ENCODE data around the gene FILIP1.

Gene FILIP1

GRCh38 chr6:75377386-75377785 lies 116.2 kb downstream of the FILIP1 start:
- DNase-seq, result no peak

GRCh38 chr6:75376347-75377024 lies 117.1 kb downstream of the FILIP1 start:
- no peak for DNase-seq

DNA sequence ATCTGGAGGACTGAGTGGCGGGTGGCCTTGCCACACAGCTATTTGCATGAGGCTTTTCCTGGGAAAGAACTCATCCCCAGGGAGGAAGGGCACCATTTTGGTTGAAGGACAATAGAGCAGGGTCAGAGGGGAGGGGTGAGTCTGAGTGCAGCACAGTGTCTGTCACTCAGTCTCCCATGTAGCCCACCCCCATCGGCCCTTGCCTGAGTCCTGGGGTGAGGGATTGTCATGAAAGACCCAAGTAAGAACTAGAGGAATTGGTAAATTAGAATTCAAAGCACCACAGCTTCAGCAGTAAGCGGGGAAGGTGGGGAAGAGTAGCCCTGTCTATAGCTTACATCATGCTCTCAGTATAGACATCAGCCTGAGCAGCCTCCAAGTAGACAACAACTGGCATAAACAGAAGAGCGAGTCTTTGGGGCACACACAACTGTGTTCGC lies 118.6 kb downstream of the FILIP1 start:
- no peak for DNase-seq

GRCh38 chr6:75372884-75373283 lies 120.7 kb downstream of the FILIP1 start:
- DNase-seq, result no peak

DNA sequence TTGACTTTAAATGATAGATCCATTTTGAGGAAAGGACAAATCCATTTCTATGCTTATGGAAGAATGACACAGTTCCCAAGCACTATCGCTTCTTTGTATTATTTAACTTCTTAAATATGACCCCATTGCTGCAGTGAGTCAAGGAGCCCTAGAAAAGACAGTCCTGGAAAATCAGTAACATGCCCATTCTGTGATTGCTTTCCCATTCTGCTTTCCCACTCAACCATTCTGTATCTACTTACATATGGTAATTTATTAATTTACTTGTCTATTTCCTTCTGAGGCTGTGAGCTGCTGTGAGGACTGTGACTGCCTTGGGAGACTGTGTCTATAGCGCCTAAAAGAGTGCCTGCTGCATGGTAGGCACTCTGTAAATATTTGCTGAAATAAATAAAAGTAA lies 123.6 kb downstream of the FILIP1 start:
- no peak for DNase-seq

DNA sequence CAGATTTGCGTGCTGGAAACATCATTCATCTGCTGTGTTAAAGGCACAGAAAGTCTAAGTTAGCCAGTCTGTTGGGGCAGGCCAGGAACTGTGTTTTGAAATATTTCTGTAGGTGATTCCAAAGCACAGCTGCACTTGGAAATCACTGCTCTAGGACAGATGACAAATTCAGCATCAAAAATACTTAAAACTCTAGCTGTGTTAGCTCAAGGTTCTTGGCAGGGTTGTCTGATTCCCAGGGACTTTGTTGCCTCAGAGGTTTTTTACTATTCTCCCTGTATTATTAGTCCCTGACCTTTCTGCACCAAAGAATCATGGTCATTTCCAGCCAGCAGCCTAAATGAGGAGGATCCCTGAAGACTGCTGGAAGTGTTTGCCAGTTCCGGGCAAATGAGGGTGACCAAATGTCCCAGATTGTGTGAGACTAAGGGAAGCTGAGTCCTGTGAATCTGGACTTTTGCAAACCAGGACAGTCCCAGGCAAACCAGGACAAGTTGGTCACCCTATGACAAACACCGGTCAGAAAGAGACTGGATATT lies 124.7 kb downstream of the FILIP1 start:
- DNase-seq, result no peak

- DNase-seq, result no peak
Observed at GRCh38 chr6:75368151-75368779, 125.3 kb downstream of the FILIP1 start.

DNA sequence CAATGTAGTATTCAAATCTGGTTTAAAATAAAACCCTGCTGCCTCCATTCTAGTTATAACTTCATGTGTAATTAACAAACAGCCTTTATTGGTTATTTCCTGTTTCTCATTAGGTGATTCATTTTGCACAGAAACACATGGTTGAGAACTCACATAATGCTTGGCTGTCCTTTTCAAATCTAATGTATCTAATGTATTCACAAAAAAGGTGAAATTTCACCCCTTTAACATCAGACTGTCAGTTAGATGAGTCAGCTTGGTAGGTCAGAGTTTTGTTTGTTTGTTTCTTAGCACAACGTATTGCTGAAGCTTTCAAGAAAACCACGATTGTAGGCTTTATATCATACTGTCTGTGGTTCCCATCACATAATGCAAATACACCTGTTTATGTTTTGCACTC lies 130.3 kb downstream of the FILIP1 start:
- DNase-seq, result no peak

- DNase-seq, result no peak
Observed at GRCh38 chr6:75353644-75354043, 140.0 kb downstream of the FILIP1 start.

DNA sequence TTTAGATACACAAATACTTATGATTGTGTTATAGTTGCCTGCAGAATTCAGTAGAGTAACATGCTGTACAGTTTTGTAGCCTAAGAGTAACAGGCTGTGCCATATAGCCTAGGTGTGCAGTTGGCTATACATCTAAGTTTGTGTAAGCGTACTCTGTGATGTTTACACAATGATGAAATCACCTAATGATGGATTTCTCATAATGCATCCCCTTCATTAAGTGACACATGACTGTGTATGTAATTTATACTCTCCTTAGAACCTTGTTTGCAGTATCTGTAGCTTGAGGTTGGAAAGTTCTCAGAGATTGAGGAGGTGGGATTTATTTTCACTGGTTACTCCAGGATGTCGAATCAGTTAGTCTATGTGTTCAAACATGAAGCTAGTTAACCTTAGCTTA lies 142.0 kb downstream of the FILIP1 start:
- DNase-seq, result peak; percentile 15

DNA sequence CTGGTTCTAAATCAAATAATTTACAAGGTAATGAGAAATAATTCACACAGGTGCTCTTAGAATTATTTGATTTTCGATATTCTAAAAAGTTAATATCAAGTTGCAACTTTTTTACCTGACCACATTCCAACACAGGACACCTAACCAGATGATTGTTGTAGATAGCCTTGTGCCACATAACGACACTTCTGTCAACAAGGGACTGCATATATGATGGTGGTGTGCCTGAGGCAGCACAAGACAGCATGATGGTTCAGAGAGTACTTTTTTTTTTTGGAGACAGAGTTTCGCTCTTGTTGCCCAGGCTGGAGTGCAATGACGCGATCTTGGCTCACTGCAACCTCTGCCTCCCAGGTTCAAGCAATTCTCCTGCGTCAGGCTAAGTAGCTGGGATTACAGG lies 142.8 kb downstream of the FILIP1 start:
- no peak for DNase-seq

GRCh38 chr6:75350156-75350555 lies 143.4 kb downstream of the FILIP1 start:
- DNase-seq, result no peak

- no peak for DNase-seq
Observed at GRCh38 chr6:75349262-75349984, 144.2 kb downstream of the FILIP1 start.

- DNase-seq, result no peak
Observed at GRCh38 chr6:75348882-75349261, 144.7 kb downstream of the FILIP1 start.

DNA sequence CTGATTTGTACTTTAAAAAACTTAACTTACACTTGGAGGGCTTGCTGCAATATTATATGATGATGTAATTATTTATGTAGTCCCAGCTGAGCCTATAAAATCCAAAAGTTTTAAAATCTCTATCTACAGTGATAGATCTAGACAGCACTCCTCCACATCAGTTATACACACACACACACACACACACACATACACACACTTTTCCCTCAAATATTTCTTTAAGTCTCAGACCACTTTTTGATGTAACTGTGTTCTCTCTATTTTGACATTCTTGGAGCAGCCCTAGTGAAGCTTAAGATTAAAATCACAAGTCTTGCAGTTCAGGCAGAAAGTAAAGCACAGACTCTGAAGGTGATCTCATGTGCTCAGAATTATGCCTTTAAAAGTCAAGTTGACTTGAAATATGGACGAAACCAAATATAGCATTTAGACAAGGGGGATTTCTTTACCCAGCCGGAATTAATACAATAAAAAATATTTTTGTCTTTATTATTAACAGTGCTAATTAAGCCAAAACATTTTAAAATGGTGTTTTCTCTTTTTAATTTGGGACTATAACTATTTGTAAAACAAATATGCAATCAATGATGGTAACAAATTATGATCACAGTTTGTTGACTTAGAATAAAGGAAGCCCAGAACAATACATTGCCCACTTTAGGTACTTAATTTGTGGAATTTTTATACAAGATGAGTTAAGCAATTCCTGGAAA lies 145.5 kb downstream of the FILIP1 start:
- DNase-seq, result no peak

GRCh38 chr6:75345413-75345812 lies 148.2 kb downstream of the FILIP1 start:
- DNase-seq, result no peak

- DNase-seq, result no peak
Observed at GRCh38 chr6:75344455-75344854, 149.1 kb downstream of the FILIP1 start.

DNA sequence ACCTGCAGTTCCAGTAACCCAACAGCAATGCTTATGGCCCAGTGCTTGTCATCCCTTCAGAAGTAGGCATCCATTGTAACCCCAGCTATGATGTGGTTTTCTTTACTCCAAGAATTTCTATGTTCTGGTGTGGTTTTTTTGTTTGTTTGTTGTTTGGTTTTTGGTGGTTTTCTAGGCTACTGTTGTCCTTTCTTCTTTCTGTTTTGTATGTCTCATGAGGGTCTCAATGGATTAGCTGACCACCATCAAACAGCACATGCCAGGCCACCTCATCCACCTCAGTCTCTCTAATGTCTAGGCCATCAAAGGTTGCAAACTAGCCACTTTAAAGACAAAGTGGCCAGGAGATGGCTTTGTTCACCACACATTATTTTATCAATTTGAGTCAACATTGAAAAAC lies 149.6 kb downstream of the FILIP1 start:
- no peak for DNase-seq

GRCh38 chr6:75337835-75338580 lies 155.6 kb downstream of the FILIP1 start:
- no peak for DNase-seq

DNA sequence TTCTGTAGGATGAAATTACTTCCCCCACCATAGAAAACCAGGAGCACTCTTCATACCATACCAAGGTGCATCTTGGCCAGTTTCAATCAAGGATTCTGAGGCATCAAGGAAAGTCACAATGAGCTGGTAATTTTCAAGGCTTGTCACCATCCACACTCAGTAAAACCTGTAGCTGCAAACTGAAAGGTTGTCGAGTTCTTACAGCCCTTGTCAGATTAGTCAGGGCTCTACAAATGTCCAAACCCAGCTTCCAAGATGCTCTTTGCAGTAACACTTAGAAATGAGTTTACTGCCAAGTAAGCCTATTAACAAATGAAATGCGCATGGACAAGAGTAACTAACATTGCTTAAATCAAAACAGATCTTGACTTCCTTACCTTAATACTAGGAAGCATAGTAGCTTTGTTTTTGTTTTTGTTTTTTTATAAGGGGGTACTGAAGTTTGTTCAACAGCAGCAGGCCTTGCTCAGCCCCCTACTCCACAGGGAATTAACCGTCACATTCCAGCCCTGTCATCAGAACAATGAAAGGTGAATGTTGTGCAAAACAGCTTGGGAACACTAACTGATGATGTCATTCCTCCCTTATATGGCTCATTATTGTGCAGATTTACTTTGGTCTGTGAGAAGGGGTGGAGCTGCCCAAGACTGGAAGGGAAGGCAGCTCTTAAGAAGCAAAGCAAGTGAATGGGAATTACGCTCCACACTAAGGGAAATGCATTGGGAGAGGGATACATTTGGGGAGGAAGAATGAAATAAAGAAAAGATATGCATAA lies 159.1 kb downstream of the FILIP1 start:
- no peak for DNase-seq

DNA sequence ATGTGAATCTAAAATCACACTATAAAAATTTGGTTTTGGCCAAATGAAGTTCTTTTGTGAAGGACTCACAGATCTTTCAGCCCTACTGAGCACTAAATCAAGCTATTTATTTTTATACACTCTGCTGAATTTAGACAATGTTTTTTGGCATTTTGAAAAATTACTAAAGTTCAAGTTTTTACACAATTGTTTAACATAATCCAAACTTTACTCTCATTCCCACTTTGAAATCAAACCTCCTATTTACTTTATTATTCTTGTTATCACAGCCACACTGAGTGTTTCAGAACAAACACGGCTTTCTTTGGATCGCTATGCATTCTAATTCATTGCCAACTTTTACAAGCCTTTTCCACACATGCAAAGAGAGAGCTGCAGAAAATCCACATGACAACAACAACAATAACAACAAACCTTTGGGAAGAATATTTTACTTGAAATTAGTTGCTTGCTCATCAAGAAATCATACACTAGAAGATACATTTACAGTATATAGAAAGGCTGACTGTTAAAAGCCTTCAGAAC lies 159.9 kb downstream of the FILIP1 start:
- no peak for DNase-seq
